SU-DHL-6 (cell line): ENCODE data around the gene SFT2D3.

Experiments
- CTCF ChIP-seq: fragments of 200-600 bp; sonication (generic); IDR thresholded peaks from one replicate; pipeline ENCODE4 v1.5.1; 2017; ENCODE audit warnings: antibody characterized with exemption, mild to moderate bottlenecking, low read length, moderate library complexity; ENCODE audit not compliant: insufficient read depth, poor library complexity, severe bottlenecking
- EZH2phosphoT487 ChIP-seq: fragments of 200-600 bp; sonication (generic), shearing (Covaris generic); conservative IDR thresholded peaks from 2 replicates; pipeline ENCODE4 v1.6.1; 2018; ENCODE audit warnings: mild to moderate bottlenecking, antibody characterized with exemption, low read length, moderate library complexity, mixed read lengths

- TF ChIP-seq CTCF: no peak
- no peak for TF ChIP-seq EZH2phosphoT487
Measured at GRCh38 chr2:127753374-127753773, 52.1 kb downstream of the SFT2D3 start.
